NCI-H2196 treated with DMSO at 0.1 percent for 48 hours (cell line): ENCODE measurements around the gene REG4.

Experiments used
- DNase-seq: peaks from one replicate; lab custom pipeline; 2025; ENCODE audit not compliant: unreplicated experiment; lab: John Stamatoyannopoulos, UW

The REG4 gene

GRCh38 chr1:119781434-119782210 lies 29.6 kb downstream of the REG4 start:
- DNase-seq: no peak

- no peak for DNase-seq
Observed at GRCh38 chr1:119779869-119780356, 31.3 kb downstream of the REG4 start.

- DNase-seq: no peak
Observed at GRCh38 chr1:119778886-119779560, 32.2 kb downstream of the REG4 start.

GRCh38 chr1:119778359-119778758 lies 32.9 kb downstream of the REG4 start:
- DNase-seq: no peak

GRCh38 chr1:119774746-119775490 lies 36.3 kb downstream of the REG4 start:
- DNase-seq: no peak

GRCh38 chr1:119773711-119774241 lies 37.5 kb downstream of the REG4 start:
- DNase-seq: no peak

- no peak for DNase-seq
Observed at GRCh38 chr1:119772298-119772697, 39.0 kb downstream of the REG4 start.

- DNase-seq: no peak
Observed at GRCh38 chr1:119771770-119772169, 39.5 kb downstream of the REG4 start.

- DNase-seq: no peak
Observed at GRCh38 chr1:119771016-119771415, 40.2 kb downstream of the REG4 start.

- DNase-seq: no peak
Observed at GRCh38 chr1:119768778-119769177, 42.5 kb downstream of the REG4 start, which contains the start of gene HMGCS2. Gene HMGCS2, minus strand, starts transcription at chr1:119768905. Its CDS starts 61 bp downstream, at chr1:119768844.

- DNase-seq: no peak
Observed at GRCh38 chr1:119767486-119767885, 43.8 kb downstream of the REG4 start.

GRCh38 chr1:119766374-119766794 lies 44.9 kb downstream of the REG4 start:
- DNase-seq: no peak

- no peak for DNase-seq
Observed at GRCh38 chr1:119764220-119764619, 47.0 kb downstream of the REG4 start.

GRCh38 chr1:119762953-119763352 lies 48.3 kb downstream of the REG4 start:
- no peak for DNase-seq

GRCh38 chr1:119762409-119762808 lies 48.9 kb downstream of the REG4 start:
- DNase-seq: no peak

- no peak for DNase-seq
Observed at GRCh38 chr1:119758584-119758983, 52.7 kb downstream of the REG4 start.

- no peak for DNase-seq
Observed at GRCh38 chr1:119752592-119752991, 58.7 kb downstream of the REG4 start.

- DNase-seq: no peak
Observed at GRCh38 chr1:119748040-119748439, 63.2 kb downstream of the REG4 start.

- no peak for DNase-seq
Observed at GRCh38 chr1:119747451-119747850, 63.8 kb downstream of the REG4 start.

- no peak for DNase-seq
Observed at GRCh38 chr1:119745034-119745433, 66.2 kb downstream of the REG4 start.

GRCh38 chr1:119744598-119744942 lies 66.7 kb downstream of the REG4 start:
- DNase-seq: no peak
